ENCODE results near the gene NPSR1.
"Not testable (repeated sequence)": the region's sequence is repeated elsewhere in the genome, so short reads cannot be mapped to it uniquely, and the experiment has no call there.

NPSR1 gene

GRCh38 chr7:34878944-34879735, 221.1 kb downstream of the NPSR1 start:
- not testable (repeated sequence) for DNase-seq

DNA sequence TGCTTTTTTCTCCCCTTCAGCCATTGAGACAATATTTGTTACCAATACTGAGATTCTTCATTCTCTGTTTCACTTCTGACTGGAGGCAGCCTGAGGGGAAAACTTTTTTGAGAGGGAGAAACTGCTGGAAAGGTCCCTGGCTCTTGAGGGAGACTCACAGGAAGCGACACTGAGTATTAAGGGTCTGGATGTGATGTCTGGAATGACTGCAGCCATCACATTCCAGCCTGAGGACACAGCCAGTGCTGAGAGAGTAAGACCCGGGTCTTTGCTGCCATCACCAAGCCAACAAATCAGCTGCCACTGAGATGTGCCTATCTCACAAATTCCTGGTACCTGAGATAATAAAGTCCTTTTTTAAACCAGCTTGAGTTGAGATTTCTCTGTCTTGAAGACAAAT, 221.9 kb downstream of the NPSR1 start:
- DNase-seq = no peak

DNA sequence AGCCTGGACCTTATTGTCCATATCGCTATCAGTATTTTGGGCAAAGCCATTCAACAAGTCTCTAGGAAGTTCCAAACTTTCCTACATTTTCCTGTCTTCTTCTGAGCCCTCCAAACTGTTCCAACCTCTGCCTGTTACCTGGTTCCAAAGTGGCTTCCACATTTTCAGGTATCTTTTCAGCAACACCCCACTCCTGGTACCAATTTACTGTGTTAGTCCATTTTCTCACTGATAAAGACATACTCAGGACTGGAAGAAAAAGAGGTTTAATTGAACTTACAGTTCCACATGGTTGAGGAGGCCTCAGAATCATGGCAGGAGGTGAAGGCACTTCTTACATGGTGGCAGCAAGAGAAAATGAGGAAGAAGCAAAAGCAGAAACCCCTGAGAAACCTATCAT, 225.8 kb downstream of the NPSR1 start:
- DNase-seq = not testable (repeated sequence)

- no peak for DNase-seq
Observed at GRCh38 chr7:34886856-34887255, 228.8 kb downstream of the NPSR1 start.

- no peak for DNase-seq
Observed at GRCh38 chr7:34889951-34890350, 231.9 kb downstream of the NPSR1 start.

- DNase-seq = no peak
Observed at GRCh38 chr7:34895202-34895601, 237.2 kb downstream of the NPSR1 start.

Data from DMS 273 treated with DMSO at 0.1 percent for 48 hours (cell line).